Lower lobe of right lung (tissue), 2 donors: ENCODE measurements around the gene SPACA5. TPM values are rescaled to one million over a fixed set of nuclear protein-coding genes. Genes with fewer than 3 reads are reported as not detected.
"Not testable (repeated sequence)": the region's sequence is repeated elsewhere in the genome, so short reads cannot be mapped to it uniquely, and the experiment has no call there.

Experiments used
- ATAC-seq, 2 donors: fragments of 200-7000 bp; cut with Tn5 transposase; one replicate each; pipeline ENCODE4 v1.9.1; 2020 to 2022; ENCODE audit warnings: mild to moderate bottlenecking in 2 of 2, moderate library complexity in 2 of 2
- DNase-seq: peaks from one replicate; pipeline ENCODE4 v3.0.0-alpha.2; 2020
- H3K27ac ChIP-seq: fragments of 200-600 bp; one replicate; pipeline ENCODE4 v1.8.0; 2022
- H3K27me3 ChIP-seq: fragments of 200-600 bp; one replicate; pipeline ENCODE4 v1.8.0; 2022; ENCODE audit warnings: low read depth
- H3K36me3 ChIP-seq: fragments of 200-600 bp; one replicate; pipeline ENCODE4 v1.8.0; 2022; ENCODE audit warnings: mild to moderate bottlenecking
- H3K4me1 ChIP-seq: fragments of 200-600 bp; one replicate; pipeline ENCODE4 v1.8.0; 2022
- H3K4me3 ChIP-seq: fragments of 200-600 bp; one replicate; pipeline ENCODE4 v1.8.0; 2022; ENCODE audit warnings: mild to moderate bottlenecking
- H3K9me3 ChIP-seq: fragments of 200-600 bp; one replicate; pipeline ENCODE4 v1.8.0; 2022
- CTCF ChIP-seq: fragments of 200-600 bp; IDR thresholded peaks from one replicate; pipeline ENCODE4 v1.8.0; 2022; ENCODE audit warnings: antibody characterized with exemption, mild to moderate bottlenecking
- intact Hi-C: fragments of 100-400 bp; cut with DNase I; formaldehyde crosslinking; loops from one replicate; pipeline ENCODE4 v1.11.0; 2022
- long read RNA-seq: library from polyadenylated mRNA; unstranded; transcript quantifications from one replicate; pipeline ENCODE4 v2.0.0, GENCODE V29; 2021
- total RNA-seq: library from RNA; stranded (reverse); fragmentation: NEBNext Ultra II Directional; extraction: Animal tissue kit (Norgen Biotek cat#: 25700); gene quantifications from one replicate; pipeline ENCODE4 v1.2.1, GENCODE V29; 2021
- donor health status: DM: no; HTN: yes; CAD: no; lungs with severe emphysema.

The SPACA5 gene
- not detected for total RNA-seq
- long read RNA-seq: 0 reads

- H3K4me3 ChIP-seq, H3K36me3 ChIP-seq, H3K27ac ChIP-seq, intact Hi-C loops, H3K27me3 ChIP-seq, ATAC-seq, DNase-seq, H3K4me1 ChIP-seq, H3K9me3 ChIP-seq: not testable (repeated sequence)
Observed at GRCh38 chrX:48006688-48007087, at the start of gene SPACA5. Gene SPACA5, plus strand, starts transcription at chrX:48006988. Its CDS starts 815 bp downstream, at chrX:48007803.

- intact Hi-C loops: not testable (repeated sequence)
Observed at GRCh38 chrX:47958206-47958605, 48.6 kb upstream of the SPACA5 start.

GRCh38 chrX:47958761-47959342 lies 47.9 kb upstream of the SPACA5 start:
- ATAC-seq: peak; percentile 59 to 61
- intact Hi-C loops: no loop called here
- H3K9me3 ChIP-seq: no peaks in the 10 kb centered on the region
- no peaks in the 10 kb centered on the region for H3K4me1 ChIP-seq
- TF ChIP-seq CTCF: peak; percentile 18
- H3K27ac ChIP-seq: no peak overlapping the region
- H3K4me3 ChIP-seq: no peak overlapping the region
- no peaks in the 10 kb centered on the region for H3K27me3 ChIP-seq
- DNase-seq: no peak
- no peaks in the 10 kb centered on the region for H3K36me3 ChIP-seq

More at GRCh38 chrX:47958206-47958605, 48.6 kb upstream of the SPACA5 start:
- H3K4me1 ChIP-seq, H3K9me3 ChIP-seq, H3K36me3 ChIP-seq, ATAC-seq, DNase-seq, H3K4me3 ChIP-seq, H3K27ac ChIP-seq, H3K27me3 ChIP-seq: not testable (repeated sequence)

- TF ChIP-seq CTCF: no peak
- peak in 1 of 2 donors; percentile 42 for ATAC-seq
- H3K36me3 ChIP-seq: no peaks in the 10 kb centered on the region
Observed at GRCh38 chrX:47960406-47960805, 46.4 kb upstream of the SPACA5 start.

GRCh38 chrX:47961830-47962229 lies 45.0 kb upstream of the SPACA5 start:
- DNase-seq, H3K4me1 ChIP-seq, ATAC-seq, H3K27ac ChIP-seq, H3K4me3 ChIP-seq, intact Hi-C loops, H3K36me3 ChIP-seq, H3K9me3 ChIP-seq, H3K27me3 ChIP-seq: not testable (repeated sequence)

More at GRCh38 chrX:47960406-47960805, 46.4 kb upstream of the SPACA5 start:
- Histone ChIP-seq H3K27me3 (no peaks in the 10 kb centered on the region), H3K9me3 (no peaks in the 10 kb centered on the region), H3K27ac (no peak overlapping the region), H3K4me3 (no peak overlapping the region), H3K4me1 (no peaks in the 10 kb centered on the region)
- DNase-seq: no peak
- intact Hi-C loops: no loop called here

GRCh38 chrX:47965526-47965925 lies 41.3 kb upstream of the SPACA5 start:
- not testable (repeated sequence) for H3K9me3 ChIP-seq

GRCh38 chrX:47973235-47973634 lies 33.6 kb upstream of the SPACA5 start:
- no peak overlapping the region for H3K27ac ChIP-seq
- peaks cover 40% of the 10 kb centered on the region for H3K9me3 ChIP-seq
- intact Hi-C loops: no loop called here
- no peaks in the 10 kb centered on the region for H3K4me1 ChIP-seq
- TF ChIP-seq CTCF: no peak
- DNase-seq (no peak), ATAC-seq (no peak)
- peaks cover 12% of the 10 kb centered on the region for H3K36me3 ChIP-seq
- H3K4me3 ChIP-seq: no peak overlapping the region
- H3K27me3 ChIP-seq: no peaks in the 10 kb centered on the region

More at GRCh38 chrX:47965526-47965925, 41.3 kb upstream of the SPACA5 start:
- ATAC-seq, DNase-seq, H3K4me3 ChIP-seq, H3K27ac ChIP-seq, H3K36me3 ChIP-seq, H3K4me1 ChIP-seq, H3K27me3 ChIP-seq, intact Hi-C loops: not testable (repeated sequence)
